NCI-H345 treated with DMSO at 0.1 percent for 48 hours (cell line): ENCODE data around the gene PGAM1.
A peak's percentile ranks its signal among the peaks of the same experiment; 100 is the strongest.
"Not testable (repeated sequence)": the region's sequence is repeated elsewhere in the genome, so short reads cannot be mapped to it uniquely, and the experiment has no call there.

ENCODE experiments used
- DNase-seq: peaks from one replicate; lab custom pipeline; 2025; ENCODE audit not compliant: unreplicated experiment; lab: John Stamatoyannopoulos, UW

PGAM1 gene

DNA sequence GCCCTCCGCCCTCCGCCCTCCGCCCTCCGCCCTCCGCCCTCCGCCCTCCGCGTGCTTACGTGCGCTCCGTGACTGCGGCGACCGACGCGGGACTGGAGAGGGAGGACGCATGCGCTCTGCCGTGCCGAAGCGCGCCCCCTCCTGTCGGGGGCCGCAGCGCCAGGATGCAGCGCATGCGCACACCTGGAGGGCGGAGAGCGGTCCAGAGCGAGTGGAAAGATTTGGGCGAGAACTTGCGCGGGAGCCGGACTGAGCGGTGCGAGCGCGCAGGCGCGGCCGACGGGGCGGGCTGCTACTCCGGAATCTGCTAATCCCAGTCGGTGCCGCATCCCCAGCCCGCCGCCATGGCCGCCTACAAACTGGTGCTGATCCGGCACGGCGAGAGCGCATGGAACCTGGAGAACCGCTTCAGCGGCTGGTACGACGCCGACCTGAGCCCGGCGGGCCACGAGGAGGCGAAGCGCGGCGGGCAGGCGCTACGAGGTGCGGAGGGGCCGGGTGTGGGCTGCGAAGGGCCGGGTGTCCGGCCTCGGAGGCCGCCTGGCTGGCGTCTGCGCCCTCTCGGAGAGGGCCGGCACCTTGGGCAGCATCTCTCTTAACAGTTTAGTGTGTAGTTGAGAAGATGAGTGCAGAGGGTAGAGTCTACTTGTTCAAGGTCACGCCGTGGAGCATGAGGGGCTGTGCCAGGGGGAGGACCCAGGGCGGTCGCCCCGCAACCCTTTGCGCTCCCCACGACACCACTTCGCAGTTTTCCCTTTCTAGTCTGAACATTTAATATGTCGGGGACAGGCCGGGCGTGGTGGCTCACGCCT lies at the start of gene PGAM1:
TSS of gene PGAM1 (plus strand) at position 228 of the 812 bp plus-strand sequence. CDS start at position 345, 117 bp downstream.
- DNase-seq: peak; percentile 71

DNA sequence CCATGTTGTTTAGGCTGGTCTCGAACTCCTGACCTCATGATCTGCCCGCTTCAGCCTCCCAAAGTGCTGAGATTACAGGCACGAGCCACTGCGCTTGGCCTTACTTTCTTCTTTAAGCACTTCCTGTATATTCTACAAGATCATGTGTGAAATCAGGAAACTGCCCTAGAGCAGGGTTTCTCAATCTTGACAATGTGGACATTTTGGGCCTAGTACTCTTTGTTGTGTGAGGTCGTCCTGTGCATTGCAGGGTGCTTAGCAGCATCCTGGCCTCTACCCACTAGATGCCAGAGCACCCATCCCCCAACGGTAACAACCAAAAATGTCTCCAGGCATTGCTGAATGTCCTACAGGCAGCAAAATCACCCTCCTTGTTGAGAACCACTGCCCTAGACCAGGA lies 49.6 kb upstream of the PGAM1 start:
- no peak for DNase-seq

DNA sequence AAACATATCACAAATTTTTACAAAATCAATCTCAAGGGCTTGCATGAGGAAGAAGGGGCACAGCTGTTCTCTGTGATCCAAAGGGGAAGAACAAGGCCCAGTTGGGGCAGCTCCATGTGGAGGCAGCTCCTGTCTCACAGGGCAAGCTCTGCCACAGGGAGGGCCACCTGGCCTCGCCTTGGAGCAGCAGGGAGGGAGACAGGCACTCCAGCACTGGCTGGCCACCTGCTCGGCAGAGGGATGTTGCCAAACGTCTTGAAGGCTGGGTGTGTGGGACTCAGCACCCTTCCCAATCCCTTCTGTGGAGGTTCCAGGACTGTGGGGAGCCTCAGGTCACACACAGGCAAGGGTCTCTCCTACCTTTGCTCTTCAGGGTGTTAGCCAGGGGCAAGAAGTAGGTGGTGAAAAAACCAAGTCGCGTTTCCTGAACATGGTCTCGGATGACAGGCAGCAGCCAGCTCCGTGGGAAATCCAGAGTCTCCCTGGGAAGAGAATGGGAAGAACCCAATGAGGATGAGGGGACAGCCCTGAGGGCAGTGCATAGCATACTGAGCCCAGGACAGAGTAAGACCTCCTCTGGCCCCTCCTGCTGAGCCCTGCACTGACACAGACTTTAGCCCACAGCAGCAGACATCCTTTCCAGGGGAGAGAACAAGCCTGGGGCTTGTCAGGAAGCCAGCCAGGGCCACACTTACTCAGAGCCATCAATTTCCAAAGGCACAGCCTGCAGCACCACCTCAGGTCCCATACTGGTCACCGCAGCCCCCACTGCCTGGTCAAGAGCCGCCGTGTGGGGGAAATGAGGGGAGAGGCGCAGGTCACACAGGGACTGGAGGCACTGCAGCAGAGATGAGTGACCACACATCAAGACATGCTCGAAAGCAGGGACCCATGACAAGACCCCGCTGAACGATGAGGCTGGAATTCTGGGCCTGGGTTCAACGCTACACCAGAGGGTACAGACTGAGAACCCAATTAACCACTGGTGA lies 46.8 kb upstream of the PGAM1 start:
- DNase-seq: no peak

DNA sequence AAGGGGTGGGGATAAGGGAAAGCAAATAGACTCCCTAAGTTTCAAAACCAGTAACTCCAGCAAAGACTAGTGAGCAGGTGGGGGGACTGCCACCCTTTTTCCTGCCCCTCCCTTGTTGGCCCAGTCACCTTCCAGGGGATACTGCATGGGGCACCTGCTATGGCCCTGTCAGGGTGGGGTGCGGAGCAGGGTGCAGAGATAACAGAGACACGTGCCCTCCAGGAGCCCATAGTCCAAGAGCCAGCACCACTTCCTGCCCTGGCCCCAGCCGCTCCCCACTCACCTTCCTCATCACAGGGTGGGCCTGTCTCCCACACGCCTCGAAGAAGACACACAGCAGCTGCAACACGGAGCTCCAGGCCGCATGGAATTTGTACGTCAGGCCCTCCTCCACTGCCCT lies 45.5 kb upstream of the PGAM1 start:
- no peak for DNase-seq

DNA sequence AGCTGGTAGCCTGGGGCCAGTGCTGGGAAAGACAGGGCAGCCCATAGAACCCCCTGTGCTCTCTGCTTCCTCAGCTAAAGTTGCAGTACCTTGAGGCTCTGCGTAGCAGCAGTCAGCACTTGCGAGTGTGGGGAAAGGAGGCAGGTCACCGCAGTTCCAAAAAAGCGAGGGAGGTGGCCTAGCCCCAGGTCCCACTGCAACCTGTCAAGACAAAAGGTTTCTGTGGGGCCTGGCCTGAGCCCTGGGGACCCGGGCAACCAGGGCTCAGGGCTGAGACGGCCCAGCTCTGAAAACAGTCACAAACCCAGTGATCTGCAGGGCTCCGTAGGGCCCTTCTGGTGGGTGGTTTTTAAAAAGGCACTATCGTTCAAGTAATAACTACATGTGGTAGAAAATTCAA lies 44.4 kb upstream of the PGAM1 start:
- no peak for DNase-seq

DNA sequence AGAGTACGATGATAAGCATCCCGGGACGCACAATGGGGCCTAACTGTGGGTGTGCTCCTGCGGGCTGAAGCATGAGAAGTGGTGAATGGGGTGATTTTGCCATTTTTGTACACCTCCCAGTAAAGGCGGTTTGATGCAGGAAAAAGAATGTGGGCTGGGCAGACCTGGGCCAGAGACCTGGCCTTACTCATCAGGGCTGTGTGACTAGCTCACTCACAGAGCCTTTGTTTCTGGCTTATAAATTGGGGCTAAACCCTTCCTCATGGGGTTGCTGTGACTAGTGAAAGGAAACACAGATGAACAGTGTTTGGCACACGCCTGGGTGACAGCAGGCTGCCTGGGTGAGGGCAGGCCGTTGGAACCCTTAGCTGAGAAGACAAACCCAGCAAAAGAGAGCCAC lies 42.8 kb upstream of the PGAM1 start:
- no peak for DNase-seq

DNA sequence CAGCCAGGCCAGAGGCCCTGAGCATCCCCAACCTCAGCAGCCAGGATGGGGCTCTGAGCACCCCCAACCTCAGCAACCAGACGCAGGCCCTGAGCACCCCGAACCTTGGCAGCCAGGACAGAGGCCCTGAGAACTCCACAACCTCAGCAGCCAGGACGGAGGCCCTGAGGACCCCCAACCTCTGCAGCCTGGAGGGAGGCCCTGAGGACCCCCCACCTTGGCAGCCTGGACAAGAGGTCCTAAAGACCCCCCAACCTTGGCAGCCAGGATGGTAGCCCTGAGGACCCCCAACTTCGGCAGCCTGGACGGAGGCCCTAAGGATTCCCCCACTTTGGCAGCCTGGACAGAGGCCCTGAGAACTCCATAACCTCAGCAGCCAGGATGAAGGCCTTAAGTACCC lies 41.8 kb upstream of the PGAM1 start:
- no peak for DNase-seq

DNA sequence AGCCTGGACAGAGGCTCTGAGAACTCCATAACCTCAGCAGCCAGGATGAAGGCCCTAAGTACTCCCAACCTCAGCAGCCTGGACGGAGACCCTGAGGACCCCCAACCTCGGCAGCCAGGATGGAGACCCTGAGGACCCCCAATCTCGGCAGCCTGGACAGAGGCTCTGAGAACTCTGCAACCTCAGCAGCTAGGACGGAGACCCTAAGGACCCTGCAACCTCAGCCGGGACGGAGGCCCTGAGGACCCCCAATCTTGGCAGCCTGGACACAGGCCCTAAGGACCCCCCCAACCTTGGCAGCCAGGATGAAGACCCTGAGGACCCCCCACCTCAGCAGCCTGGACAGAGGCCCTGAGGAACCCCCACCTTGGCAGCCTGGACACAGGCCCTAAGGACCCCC lies 41.4 kb upstream of the PGAM1 start:
- no peak for DNase-seq

DNA sequence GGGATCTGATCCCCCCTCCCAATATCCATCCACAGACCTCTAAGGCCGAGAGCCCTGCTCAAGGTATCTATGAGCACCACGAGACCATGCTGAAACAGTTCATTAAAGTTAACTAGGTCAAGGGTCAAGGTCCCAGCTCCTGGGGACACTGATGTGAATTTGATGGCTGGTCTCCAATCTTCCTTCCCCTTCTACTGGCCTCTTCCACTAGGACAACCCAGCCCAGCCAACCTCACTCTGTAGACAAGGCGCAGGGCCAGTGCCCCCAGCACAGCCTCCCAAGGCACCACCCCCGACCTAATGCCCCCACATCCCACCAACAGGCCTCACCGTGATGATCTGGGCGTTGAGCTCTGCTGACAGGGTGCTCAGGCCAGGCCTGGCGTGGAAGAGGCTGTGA lies 40.4 kb upstream of the PGAM1 start:
- DNase-seq: no peak

DNA sequence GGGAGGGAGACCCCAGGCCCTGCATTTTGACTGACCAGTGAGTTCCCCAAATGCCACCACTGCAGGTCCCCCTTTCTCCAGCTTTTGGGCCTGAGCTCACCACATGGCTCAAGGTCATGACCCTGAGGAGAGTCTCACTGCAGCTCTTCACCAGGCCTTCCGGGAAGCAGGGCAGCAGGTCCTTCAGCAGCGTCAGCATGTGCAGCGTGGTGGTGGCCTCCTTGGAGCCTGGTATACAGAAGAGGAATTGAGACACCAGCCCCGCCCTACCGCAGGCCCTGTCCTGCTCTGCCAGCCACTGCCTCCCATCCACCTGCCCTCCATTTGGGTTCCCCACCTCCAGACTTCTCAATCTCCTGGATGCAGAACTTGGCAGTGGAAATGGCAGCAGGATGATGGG lies 37.8 kb upstream of the PGAM1 start:
- DNase-seq: no peak

DNA sequence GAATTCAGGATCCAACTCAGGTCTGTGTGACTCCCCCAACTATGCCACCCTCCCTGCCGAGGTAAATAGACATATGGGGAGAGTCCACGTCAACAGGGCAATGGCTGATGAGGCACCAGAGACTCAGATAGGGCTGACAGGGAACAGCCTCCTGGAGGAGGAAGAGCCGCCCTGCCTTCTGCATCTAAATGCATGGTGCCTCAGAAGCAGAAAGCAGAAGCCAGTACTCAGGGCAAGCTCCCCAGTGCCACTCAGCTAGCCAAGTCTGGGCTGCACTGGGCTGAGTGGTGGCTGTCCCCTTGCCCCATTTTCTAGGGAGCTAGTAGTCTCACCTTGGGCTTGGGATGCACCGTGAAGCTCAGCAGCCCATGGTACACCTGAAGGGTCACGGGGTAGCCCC lies 35.9 kb upstream of the PGAM1 start:
- no peak for DNase-seq

DNA sequence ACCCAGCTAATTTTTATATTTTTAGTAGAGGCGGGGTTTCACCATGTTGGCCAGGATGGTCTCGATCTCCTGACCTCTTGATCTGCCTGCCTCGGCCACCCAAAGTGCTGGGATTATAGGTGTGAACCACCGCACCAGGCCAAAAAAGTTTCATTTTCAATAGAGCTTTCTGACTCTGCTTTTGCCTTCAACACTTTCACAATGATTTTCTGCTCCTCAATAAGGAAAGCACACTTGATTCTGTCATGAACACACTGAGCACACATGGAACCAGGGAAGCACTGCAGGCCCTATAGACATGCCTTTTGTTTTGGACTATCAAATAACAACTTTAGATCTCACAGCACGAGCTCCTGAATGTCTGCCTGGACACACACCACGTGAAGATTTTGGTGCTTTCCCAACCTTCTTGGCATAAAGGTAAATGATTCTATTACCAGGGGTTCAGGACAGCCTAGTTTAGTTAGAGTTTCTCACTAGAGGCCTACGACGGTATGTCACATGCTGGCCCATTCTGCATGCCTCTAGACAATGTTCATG lies 32.9 kb upstream of the PGAM1 start:
- no peak for DNase-seq

DNA sequence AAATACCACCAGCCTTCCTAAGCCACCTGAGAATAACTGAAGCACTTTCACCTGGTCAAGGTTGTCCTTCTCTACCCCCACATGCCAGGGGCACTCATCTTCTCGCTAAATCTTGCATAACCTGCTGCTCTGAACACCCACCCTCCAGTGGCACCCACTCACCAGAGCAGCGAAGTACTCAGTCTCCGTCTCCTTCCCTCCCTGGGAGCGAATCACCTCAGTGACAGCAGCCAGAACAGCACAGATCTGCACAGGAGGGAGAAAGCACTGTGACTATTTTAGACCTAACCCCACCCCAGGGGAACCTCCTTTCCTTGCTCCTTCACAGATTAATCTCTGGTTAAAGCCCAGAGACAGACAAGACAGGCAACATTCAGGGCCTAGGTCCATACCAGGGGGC lies 29.9 kb upstream of the PGAM1 start:
- DNase-seq: no peak

DNA sequence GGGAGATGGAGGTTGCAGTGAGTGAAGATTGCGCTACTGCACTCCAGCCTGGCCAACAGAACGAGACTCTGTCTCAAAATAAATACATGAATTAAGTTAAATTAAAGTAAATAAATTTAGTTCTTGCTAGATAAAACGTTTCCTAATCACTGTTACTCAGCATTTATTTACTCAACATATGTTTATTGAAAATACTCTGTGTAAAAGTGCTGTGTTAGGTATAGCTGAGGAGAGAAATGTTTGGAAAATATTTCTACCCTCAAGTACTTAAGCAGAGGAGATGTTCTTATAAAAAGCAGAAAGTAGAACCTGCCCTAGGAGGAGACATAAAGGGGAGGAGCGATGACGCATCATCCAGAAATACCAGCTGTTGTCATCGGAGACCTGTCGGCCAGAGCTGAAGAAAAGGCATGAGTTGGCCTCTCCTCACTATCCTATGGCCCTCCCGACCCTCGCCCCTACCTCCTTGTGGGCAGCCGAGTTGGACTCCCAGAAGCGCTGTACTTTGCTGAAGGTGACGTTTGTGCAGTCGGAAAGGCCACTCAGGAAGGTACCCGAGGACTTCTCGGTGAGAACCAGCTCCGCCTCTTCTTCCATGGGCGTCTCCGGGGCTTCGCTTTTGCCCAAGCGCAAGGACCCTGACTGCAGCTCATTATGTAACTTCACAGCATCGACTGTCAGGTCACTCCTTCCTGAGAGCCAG lies 26.0 kb upstream of the PGAM1 start:
- no peak for DNase-seq

DNA sequence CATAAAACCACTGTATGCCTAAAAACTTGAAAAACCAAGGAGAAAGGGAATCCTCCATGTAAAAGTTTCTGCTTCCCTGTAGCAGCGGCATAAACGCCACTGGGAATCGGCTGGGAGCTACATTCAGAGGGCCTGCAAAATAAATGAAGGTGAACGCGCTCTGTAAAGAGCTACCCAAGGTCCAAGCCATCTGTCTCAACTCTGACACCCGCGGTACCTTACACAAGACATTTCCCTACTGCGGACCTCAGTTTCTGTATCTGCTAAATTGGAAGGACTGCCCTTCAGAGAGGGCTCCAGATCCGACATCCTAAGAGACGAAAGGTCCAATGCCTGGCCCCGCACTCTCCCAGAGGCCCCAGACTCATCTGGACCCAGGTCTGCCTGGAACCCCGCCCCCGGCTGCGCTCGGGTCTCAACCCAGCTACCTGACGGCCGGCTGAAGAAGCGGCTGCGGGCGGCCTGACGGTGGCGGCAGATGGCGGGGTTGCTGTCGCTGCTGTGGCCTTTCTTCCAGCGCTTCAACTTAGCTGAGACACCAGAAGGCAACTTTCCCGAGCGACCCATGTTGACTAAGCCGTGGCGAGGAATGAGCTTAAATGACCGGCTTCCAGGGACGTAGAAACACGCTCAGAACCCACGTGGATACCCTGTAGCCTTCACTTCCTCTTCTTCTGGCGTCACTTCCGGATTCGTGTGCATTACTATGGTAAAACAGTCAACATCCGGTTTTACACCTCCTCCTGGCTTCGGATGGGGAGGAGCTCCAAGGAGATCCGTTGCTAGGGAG lies 25.1 kb upstream of the PGAM1 start, which contains the start of gene RRP12:
TSS of gene RRP12 (minus strand) at position 676 of the 790 bp plus-strand sequence. CDS start at position 567, 109 bp downstream.
- DNase-seq: peak; percentile 84

DNA sequence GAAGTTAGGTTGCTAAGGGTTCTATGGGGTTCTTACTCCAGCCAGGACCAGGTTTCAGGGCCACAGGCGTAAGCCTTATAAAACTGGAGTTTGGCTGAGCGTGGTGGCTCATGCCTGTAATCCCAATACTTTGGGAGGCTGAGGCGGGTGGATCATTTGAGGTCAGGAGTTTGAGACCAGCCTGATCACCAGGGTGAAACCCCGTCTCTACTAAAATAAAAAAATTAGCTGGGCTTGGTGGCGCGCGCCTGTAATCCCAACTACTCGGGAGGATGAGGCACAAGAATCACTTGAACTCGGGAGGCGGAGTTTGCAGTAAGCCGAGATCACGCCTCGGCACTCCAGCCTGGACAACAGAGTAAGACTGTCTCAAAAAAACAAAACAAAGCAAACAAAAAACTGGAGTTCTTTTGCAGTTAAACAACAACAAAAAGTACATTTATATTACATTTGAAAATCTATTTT lies 24.5 kb upstream of the PGAM1 start:
- no peak for DNase-seq

DNA sequence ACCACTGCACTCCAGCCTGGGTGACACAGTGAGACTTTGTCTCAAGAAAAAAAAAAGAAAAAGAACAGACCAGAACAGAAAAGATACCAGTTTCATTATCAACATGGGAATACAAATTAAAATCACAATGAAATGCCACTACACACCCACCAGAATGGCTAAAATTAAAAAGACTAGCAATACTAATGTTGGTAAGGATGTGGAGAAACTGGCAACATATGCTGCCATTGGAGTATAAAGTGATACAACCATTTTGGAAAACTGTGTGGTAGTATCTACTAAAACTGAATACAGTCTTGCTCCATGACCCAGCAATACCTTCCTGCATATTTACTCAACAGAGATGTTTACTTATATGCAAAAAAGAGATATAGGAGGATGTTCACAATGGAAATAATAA lies 21.9 kb upstream of the PGAM1 start:
- no peak for DNase-seq

DNA sequence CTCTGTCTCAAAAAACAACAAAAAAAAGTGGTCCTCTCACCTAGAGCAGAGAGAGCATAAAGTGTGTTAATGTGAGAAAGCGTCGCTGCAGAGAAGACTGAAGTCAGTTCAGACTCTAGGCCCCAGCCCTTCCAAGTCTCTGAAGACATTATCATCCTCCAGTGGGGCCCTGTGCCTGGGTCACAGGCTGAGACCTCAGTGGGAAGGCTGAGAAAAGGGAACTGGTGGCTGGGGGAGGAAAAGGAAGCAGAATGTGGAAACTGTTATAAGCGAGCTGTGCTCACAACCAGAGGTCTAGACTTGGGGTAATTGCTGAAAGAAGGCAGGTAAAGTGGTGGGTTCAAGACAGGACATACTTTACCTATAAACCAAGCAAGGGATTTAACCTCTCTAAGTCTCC lies 19.9 kb upstream of the PGAM1 start:
- DNase-seq: no peak

DNA sequence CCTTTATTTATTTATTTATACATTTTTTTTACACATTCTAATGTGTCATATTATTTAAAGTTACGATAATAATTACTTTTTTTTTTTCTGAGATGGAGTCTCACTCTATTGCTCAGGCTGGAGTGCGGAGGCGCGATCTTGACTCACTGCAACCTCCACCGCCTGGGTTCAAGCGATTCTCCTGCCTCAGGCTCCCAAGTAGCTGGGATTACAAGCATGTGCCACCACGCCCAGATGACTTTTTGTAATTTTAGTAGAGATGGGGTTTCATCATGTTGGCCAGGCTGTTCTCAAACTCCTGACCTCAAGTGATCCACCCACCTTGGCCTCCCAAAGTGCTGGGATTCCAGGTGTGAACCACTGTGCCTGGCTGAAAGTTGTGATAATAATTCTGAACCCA lies 19.5 kb upstream of the PGAM1 start:
- not testable (repeated sequence) for DNase-seq
